Neural cell (in vitro differentiated cells): ENCODE measurements around the gene ARHGEF11. TPM values are rescaled to one million over a fixed set of nuclear protein-coding genes. Genes with fewer than 3 reads are reported as not detected.

Source experiments
- H2AFZ ChIP-seq: fragments of 200-600, 300-800 bp; sonication (generic), shearing (Covaris generic); 2 replicates; pipeline ENCODE4 v1.6.0; 2014; ENCODE audit warnings: low read depth, mild to moderate bottlenecking, antibody characterized with exemption, low read length, moderate library complexity
- H3F3A ChIP-seq: fragments of 200-600 bp; shearing (Covaris generic); 2 replicates; pipeline ENCODE4 v1.6.1; 2016; ENCODE audit warnings: mild to moderate bottlenecking, moderate library complexity, mixed read lengths, antibody characterized with exemption, low read length; ENCODE audit not compliant: insufficient read depth, poor library complexity, severe bottlenecking
- H3K27ac ChIP-seq: fragments of 200-600, 300-800 bp; sonication (generic), shearing (Covaris generic); 2 replicates; pipeline ENCODE4 v1.5.1; 2014; ENCODE audit warnings: mild to moderate bottlenecking, low read length, moderate library complexity
- H3K27me3 ChIP-seq: fragments of 300-800, 200-600 bp; sonication (generic), shearing (Covaris generic); 2 replicates; pipeline ENCODE4 v1.6.0; 2014; ENCODE audit warnings: mild to moderate bottlenecking, low read depth, low read length, moderate library complexity; ENCODE audit not compliant: insufficient read depth
- H3K36me3 ChIP-seq: fragments of 300-800, 200-600 bp; sonication (generic), shearing (Covaris generic); 2 replicates; pipeline ENCODE4 v1.5.1; 2014; ENCODE audit warnings: mild to moderate bottlenecking, antibody characterized with exemption, low read length, moderate library complexity; ENCODE audit not compliant: insufficient read depth
- H3K4me2 ChIP-seq: fragments of 300-800, 200-600 bp; sonication (generic), shearing (Covaris generic); 2 replicates; pipeline ENCODE4 v1.6.0; 2014; ENCODE audit warnings: mild to moderate bottlenecking, low read length
- H3K4me3 ChIP-seq: fragments of 300-800, 200-600 bp; sonication (generic), shearing (Covaris generic); 2 replicates; pipeline ENCODE4 v1.5.1; 2014; ENCODE audit warnings: mild to moderate bottlenecking, low read length, moderate library complexity
- H3K79me2 ChIP-seq: fragments of 200-600 bp; shearing (Covaris generic); replicated peaks from 2 replicates; pipeline ENCODE4 v1.6.0; 2014; ENCODE audit warnings: mild to moderate bottlenecking, low read length, moderate library complexity; ENCODE audit not compliant: insufficient read depth
- H3K9ac ChIP-seq: fragments of 300-800, 200-600 bp; sonication (generic), shearing (Covaris generic); 2 replicates; pipeline ENCODE4 v1.6.1; 2016; ENCODE audit warnings: mild to moderate bottlenecking, low read length, mixed read lengths
- H3K9me2 ChIP-seq: fragments of 200-600 bp; shearing (Covaris generic); 2 replicates; pipeline ENCODE4 v1.6.1; 2016; ENCODE audit warnings: mild to moderate bottlenecking, low read length, mixed read lengths; ENCODE audit not compliant: insufficient read depth
- H3K9me3 ChIP-seq: fragments of 200-600, 300-800 bp; sonication (generic), shearing (Covaris generic); 2 replicates; pipeline ENCODE4 v1.6.1; 2016; ENCODE audit warnings: mild to moderate bottlenecking, mixed run types, low read length, moderate library complexity, mixed read lengths
- H4K20me1 ChIP-seq: fragments of 200-600 bp; shearing (Covaris generic); 2 replicates; pipeline ENCODE4 v1.6.1; 2016; ENCODE audit warnings: mild to moderate bottlenecking, mixed run types; ENCODE audit not compliant: insufficient read depth
- EP300 ChIP-seq: fragments of 450-650 bp; conservative IDR thresholded peaks from 2 replicates; pipeline ENCODE4 v1.6.1; 2014; ENCODE audit warnings: antibody characterized with exemption, mild to moderate bottlenecking, moderate library complexity; ENCODE audit not compliant: poor library complexity, severe bottlenecking
- EZH2 ChIP-seq: fragments of 200-600, 300-800 bp; shearing (Covaris generic), sonication (generic); IDR thresholded peaks from 2 replicates; pipeline ENCODE4 v1.6.1; 2014; ENCODE audit warnings: antibody characterized with exemption, low read length, borderline replicate concordance, mild to moderate bottlenecking; ENCODE audit not compliant: insufficient read depth, poor library complexity, severe bottlenecking
- MXI1 ChIP-seq: fragments of 450-650 bp; conservative IDR thresholded peaks from 2 replicates; pipeline ENCODE4 v1.6.1; 2014; ENCODE audit warnings: antibody characterized with exemption, mild to moderate bottlenecking; ENCODE audit not compliant: poor library complexity, severe bottlenecking
- POLR2AphosphoS5 ChIP-seq: IDR thresholded peaks from 2 replicates; pipeline ENCODE4 v1.6.1; 2012
- RAD21 ChIP-seq: fragments of 450-650 bp; conservative IDR thresholded peaks from 2 replicates; pipeline ENCODE4 v1.6.1; 2014; ENCODE audit warnings: antibody characterized with exemption, mild to moderate bottlenecking, moderate library complexity
- SMC3 ChIP-seq: fragments of 450-650 bp; conservative IDR thresholded peaks from 2 replicates; pipeline ENCODE4 v1.6.1; 2014; ENCODE audit warnings: antibody characterized with exemption, mild to moderate bottlenecking, moderate library complexity; ENCODE audit not compliant: poor library complexity
- TAF1 ChIP-seq: IDR thresholded peaks from 2 replicates; pipeline ENCODE4 v1.6.1; 2012; ENCODE audit warnings: low read depth
- polyA plus RNA-seq: library from polyadenylated mRNA; depleted of rRNA; stranded (reverse); fragments of >200 nt; gene quantifications from 2 replicates; pipeline ENCODE4 v1.2.3, GENCODE V29; 2014
- TF ChIP-seq, protein P1 (sequence below): fragments of 450-650 bp; IDR thresholded peaks from 2 replicates; pipeline ENCODE4 v1.5.1; 2014; ENCODE audit warnings: antibody characterized with exemption, mild to moderate bottlenecking, moderate library complexity; ENCODE audit not compliant: poor library complexity, severe bottlenecking
- TF ChIP-seq, protein P2 (sequence below): IDR thresholded peaks from 2 replicates; pipeline ENCODE4 v1.6.1; 2012; ENCODE audit warnings: borderline replicate concordance

Gene ARHGEF11
- polyA plus RNA-seq, 1 donor from 2014 or later, result 33.2 TPM

DNA sequence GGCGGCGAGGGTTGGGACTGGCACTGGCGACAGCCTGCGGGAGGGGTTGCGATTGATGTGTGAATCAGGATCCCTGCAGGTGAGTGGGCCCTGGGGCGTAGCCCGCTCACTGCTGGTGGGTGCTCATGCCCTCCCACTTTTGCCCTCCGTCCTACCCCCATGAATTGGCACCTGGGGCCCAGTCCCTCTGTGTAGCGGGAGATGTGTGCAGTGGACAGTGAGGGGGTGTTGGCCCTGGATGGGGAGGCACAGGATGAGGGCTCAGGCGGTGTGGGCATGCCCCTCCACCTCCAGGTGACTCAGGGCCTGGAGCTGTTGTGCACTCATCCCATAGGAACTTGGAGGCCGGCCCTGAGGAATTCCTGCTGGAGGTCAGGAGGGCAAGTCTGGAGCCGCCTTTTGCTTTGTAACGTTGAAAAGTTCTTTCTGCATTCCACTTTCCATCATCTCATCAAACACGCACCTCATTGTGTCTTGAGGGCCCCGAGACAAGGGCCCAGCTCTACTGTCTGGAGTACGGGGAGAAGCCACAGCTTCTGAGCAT lies 149.0 kb downstream of the ARHGEF11 start:
- Histone ChIP-seq H3K4me3 (no peak overlapping the region), H3K9ac (no peak overlapping the region), H3F3A (no peaks in the 10 kb centered on the region), H4K20me1 (no peaks in the 10 kb centered on the region), H3K27me3 (peaks cover 40% of the 10 kb centered on the region), H3K9me2 (no peaks in the 10 kb centered on the region), H3K27ac (no peak overlapping the region), H3K9me3 (no peaks in the 10 kb centered on the region), H3K79me2 (no peaks in the 10 kb centered on the region), H3K36me3 (no peaks in the 10 kb centered on the region), H3K4me2 (no peak overlapping the region), H2AFZ (no peak overlapping the region)
- TF ChIP-seq EP300, result no peak
- no peak for TF ChIP-seq RAD21
- no peak for TF ChIP-seq TAF1
- TF ChIP-seq, protein P1, sequence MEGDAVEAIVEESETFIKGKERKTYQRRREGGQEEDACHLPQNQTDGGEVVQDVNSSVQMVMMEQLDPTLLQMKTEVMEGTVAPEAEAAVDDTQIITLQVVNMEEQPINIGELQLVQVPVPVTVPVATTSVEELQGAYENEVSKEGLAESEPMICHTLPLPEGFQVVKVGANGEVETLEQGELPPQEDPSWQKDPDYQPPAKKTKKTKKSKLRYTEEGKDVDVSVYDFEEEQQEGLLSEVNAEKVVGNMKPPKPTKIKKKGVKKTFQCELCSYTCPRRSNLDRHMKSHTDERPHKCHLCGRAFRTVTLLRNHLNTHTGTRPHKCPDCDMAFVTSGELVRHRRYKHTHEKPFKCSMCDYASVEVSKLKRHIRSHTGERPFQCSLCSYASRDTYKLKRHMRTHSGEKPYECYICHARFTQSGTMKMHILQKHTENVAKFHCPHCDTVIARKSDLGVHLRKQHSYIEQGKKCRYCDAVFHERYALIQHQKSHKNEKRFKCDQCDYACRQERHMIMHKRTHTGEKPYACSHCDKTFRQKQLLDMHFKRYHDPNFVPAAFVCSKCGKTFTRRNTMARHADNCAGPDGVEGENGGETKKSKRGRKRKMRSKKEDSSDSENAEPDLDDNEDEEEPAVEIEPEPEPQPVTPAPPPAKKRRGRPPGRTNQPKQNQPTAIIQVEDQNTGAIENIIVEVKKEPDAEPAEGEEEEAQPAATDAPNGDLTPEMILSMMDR, result no peak
- TF ChIP-seq EZH2, result no peak
- TF ChIP-seq MXI1, result no peak
- TF ChIP-seq, protein P2, sequence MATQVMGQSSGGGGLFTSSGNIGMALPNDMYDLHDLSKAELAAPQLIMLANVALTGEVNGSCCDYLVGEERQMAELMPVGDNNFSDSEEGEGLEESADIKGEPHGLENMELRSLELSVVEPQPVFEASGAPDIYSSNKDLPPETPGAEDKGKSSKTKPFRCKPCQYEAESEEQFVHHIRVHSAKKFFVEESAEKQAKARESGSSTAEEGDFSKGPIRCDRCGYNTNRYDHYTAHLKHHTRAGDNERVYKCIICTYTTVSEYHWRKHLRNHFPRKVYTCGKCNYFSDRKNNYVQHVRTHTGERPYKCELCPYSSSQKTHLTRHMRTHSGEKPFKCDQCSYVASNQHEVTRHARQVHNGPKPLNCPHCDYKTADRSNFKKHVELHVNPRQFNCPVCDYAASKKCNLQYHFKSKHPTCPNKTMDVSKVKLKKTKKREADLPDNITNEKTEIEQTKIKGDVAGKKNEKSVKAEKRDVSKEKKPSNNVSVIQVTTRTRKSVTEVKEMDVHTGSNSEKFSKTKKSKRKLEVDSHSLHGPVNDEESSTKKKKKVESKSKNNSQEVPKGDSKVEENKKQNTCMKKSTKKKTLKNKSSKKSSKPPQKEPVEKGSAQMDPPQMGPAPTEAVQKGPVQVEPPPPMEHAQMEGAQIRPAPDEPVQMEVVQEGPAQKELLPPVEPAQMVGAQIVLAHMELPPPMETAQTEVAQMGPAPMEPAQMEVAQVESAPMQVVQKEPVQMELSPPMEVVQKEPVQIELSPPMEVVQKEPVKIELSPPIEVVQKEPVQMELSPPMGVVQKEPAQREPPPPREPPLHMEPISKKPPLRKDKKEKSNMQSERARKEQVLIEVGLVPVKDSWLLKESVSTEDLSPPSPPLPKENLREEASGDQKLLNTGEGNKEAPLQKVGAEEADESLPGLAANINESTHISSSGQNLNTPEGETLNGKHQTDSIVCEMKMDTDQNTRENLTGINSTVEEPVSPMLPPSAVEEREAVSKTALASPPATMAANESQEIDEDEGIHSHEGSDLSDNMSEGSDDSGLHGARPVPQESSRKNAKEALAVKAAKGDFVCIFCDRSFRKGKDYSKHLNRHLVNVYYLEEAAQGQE, result no peak
- TF ChIP-seq SMC3, result no peak
- TF ChIP-seq POLR2AphosphoS5, result no peak

DNA sequence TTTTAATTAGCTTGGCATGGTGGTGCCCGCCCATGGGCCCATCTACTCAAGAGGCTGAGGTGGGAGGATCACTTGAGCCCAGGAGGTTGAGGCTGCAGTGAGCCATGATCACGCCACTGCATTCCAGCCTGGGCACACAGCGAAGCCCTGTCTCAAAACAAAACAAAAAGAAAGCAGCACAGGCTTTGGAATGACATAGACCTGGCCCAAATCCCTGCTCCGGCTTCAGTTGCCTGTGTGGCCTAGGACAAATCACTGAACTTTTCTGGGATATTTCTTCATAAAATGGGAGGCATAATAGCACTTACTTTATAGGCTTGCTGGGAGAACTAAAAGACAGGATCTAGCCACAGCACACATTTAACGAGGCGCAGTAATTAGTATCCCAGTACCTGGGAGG lies 149.6 kb downstream of the ARHGEF11 start:
- H3K79me2 ChIP-seq, result no peaks in the 10 kb centered on the region
- H4K20me1 ChIP-seq, result no peaks in the 10 kb centered on the region
- no peaks in the 10 kb centered on the region for H3K9me2 ChIP-seq
- no peak for TF ChIP-seq EZH2
- no peak for TF ChIP-seq RAD21
- TF ChIP-seq, protein P2, result no peak
- TF ChIP-seq MXI1, result no peak
- no peak for TF ChIP-seq POLR2AphosphoS5
- no peak for TF ChIP-seq SMC3
- no peak for TF ChIP-seq EP300
- TF ChIP-seq TAF1, result no peak
- TF ChIP-seq, protein P1, result no peak
- H3K9ac ChIP-seq, result no peak overlapping the region
- H3K36me3 ChIP-seq, result no peaks in the 10 kb centered on the region
- no peak overlapping the region for H3K4me2 ChIP-seq
- no peaks in the 10 kb centered on the region for H3K9me3 ChIP-seq
- H3K27ac ChIP-seq, result no peak overlapping the region
- no peaks in the 10 kb centered on the region for H3F3A ChIP-seq
- H3K4me3 ChIP-seq, result no peak overlapping the region
- no peak overlapping the region for H2AFZ ChIP-seq
- H3K27me3 ChIP-seq, result peaks cover 46% of the 10 kb centered on the region
